ENCODE measurements around the gene HDAC4.

HDAC4 gene

GRCh38 chr2:239145106-239145505, 255.7 kb downstream of the HDAC4 start:
- no peak for DNase-seq

GRCh38 chr2:239144713-239144999, 256.2 kb downstream of the HDAC4 start:
- no peak for DNase-seq

GRCh38 chr2:239143858-239144712, 256.7 kb downstream of the HDAC4 start:
- DNase-seq: peak; percentile 12

GRCh38 chr2:239142806-239143205, 258.0 kb downstream of the HDAC4 start:
- no peak for DNase-seq

GRCh38 chr2:239142296-239142695, 258.5 kb downstream of the HDAC4 start:
- DNase-seq: no peak

GRCh38 chr2:239141021-239141760, 259.6 kb downstream of the HDAC4 start:
- no peak for DNase-seq

GRCh38 chr2:239140346-239141020, 260.3 kb downstream of the HDAC4 start:
- DNase-seq: no peak

- DNase-seq: no peak
These were observed 261.3 kb downstream of the HDAC4 start for GRCh38 chr2:239139566-239139965.

GRCh38 chr2:239139101-239139500, 261.7 kb downstream of the HDAC4 start:
- no peak for DNase-seq

- DNase-seq: no peak
These were observed 262.2 kb downstream of the HDAC4 start for GRCh38 chr2:239138610-239139009.

GRCh38 chr2:239137898-239138283, 262.9 kb downstream of the HDAC4 start:
- DNase-seq: no peak

GRCh38 chr2:239137165-239137897, 263.5 kb downstream of the HDAC4 start:
- DNase-seq: no peak

GRCh38 chr2:239136762-239137161, 264.1 kb downstream of the HDAC4 start:
- DNase-seq: no peak

- DNase-seq: no peak
These were observed 264.6 kb downstream of the HDAC4 start for GRCh38 chr2:239136203-239136602.

GRCh38 chr2:239135531-239135930, 265.3 kb downstream of the HDAC4 start:
- DNase-seq: no peak

- no peak for DNase-seq
These were observed 266.8 kb downstream of the HDAC4 start for GRCh38 chr2:239133945-239134570.

- DNase-seq: no peak
These were observed 268.0 kb downstream of the HDAC4 start for GRCh38 chr2:239132786-239133185.

- no peak for DNase-seq
These were observed 268.6 kb downstream of the HDAC4 start for GRCh38 chr2:239132156-239132709.

- DNase-seq: no peak
These were observed 269.3 kb downstream of the HDAC4 start for GRCh38 chr2:239131521-239131920.

- DNase-seq: no peak
These were observed 270.0 kb downstream of the HDAC4 start for GRCh38 chr2:239130786-239131325.

GRCh38 chr2:239130041-239130440, 270.8 kb downstream of the HDAC4 start:
- DNase-seq: no peak
